ENCODE results near the gene NUDCD2. TPM values are rescaled to one million over a fixed set of nuclear protein-coding genes. Genes with fewer than 3 reads are reported as not detected.
A peak's percentile ranks its signal among the peaks of the same experiment; 100 is the strongest.

Gene NUDCD2
- polyA plus RNA-seq (2012; rRNA removed), result 7.8 and 8.6 TPM in 2 replicates
- 10.5 and 13.4 TPM in 2 replicates for polyA plus RNA-seq (2012; cell fraction: cytosol; rRNA removed)
- 5.4 and 10.4 TPM in 2 replicates for polyA plus RNA-seq (2012; cell fraction: nucleus; rRNA removed)

- no peaks in the 10 kb centered on the region for H3K9me3 ChIP-seq
- H3K4me3 ChIP-seq (ENCODE audit: low read depth in 2 of 2, low read length in 1 of 2), result peak within 1 kb of the TSS; percentile 83 to 90
- H3K9me2 ChIP-seq, result no peaks in the 10 kb centered on the region
- no peaks in the 10 kb centered on the region for H3K27me3 ChIP-seq (ENCODE audit: insufficient read depth)
- WGBS (ENCODE audit: low lambda C conversion rate), result 1% methylated on average over 33 of the region's 59 CpGs
- H3F3A ChIP-seq (replicated peaks; ENCODE audit: insufficient read depth), result peaks cover 41% of the 10 kb centered on the region
- H3K9ac ChIP-seq, result peak within 1 kb of the TSS; percentile 90
- H3K79me2 ChIP-seq (ENCODE audit: insufficient read depth), result peaks cover 57% of the 10 kb centered on the region
- ChIA-PET CTCF (interaction anchor here (0.5 to 2.6 kb wide), 4 partner anchors 12 to 102 kb away, joined by 3 to 7 read pairs (median 6); no protein-coding TSS in a partner anchor), POLR2A (interaction anchor here (0.6 to 2.7 kb wide), 9 partner anchors 9 to 1139 kb away, joined by 3 to 25 read pairs (median 4); partner anchors contain the start of genes CCNG1 and MAT2B)
- H3K4me2 ChIP-seq, result peak within 1 kb of the TSS; percentile 96
- no peaks in the 10 kb centered on the region for H4K20me1 ChIP-seq (ENCODE audit: insufficient read depth)
- peaks cover 12% of the 10 kb centered on the region in 2 experiments; a peak in 3 of 4 replicates for H3K4me1 ChIP-seq (ENCODE audit: control insufficient read depth in 1 of 2, insufficient read depth in 2 of 2, low read depth in 1 of 2, low read length in 1 of 2)
- peak within 1 kb of the TSS; percentile 87 for H2AFZ ChIP-seq (ENCODE audit: low read depth)
- peak; percentile 88 for DNase-seq
- H3K27ac ChIP-seq (ENCODE audit: low read depth in 2 of 2, low read length in 1 of 2), result peak within 1 kb of the TSS; percentile 98 to 99
- no peak for TF ChIP-seq NFIC (IDR thresholded peaks at IDR 0.05; ENCODE audit: borderline replicate concordance)
- TF ChIP-seq EZH2phosphoT487 (IDR thresholded peaks at IDR 0.05; ENCODE audit: borderline replicate concordance, low read depth), result no peak
- peak; percentile 46 for TF ChIP-seq CTCF (IDR thresholded peaks at IDR 0.05)
- TF ChIP-seq FOXM1 (IDR thresholded peaks at IDR 0.05; ENCODE audit: low read depth), result peak; percentile 27; the same call in 1 of the 2 replicates
- no peak for TF ChIP-seq JUND (IDR thresholded peaks at IDR 0.05)
- TF ChIP-seq RFX5 (IDR thresholded peaks at IDR 0.05; ENCODE audit: low read length), result no peak
- TF ChIP-seq TAF1 (IDR thresholded peaks at IDR 0.05; ENCODE audit: borderline replicate concordance, low read depth, low read length), result peak; percentile 53
- no peak for TF ChIP-seq IRF3 (IDR thresholded peaks at IDR 0.05; ENCODE audit: low read depth, low read length)
- peak; percentile 96 for TF ChIP-seq NRF1 (IDR thresholded peaks at IDR 0.05; ENCODE audit: low read depth, low read length)
- no peak for TF ChIP-seq TEAD4 (IDR thresholded peaks at IDR 0.05; ENCODE audit: borderline replicate concordance, insufficient read depth)
- TF ChIP-seq POLR2AphosphoS5 (IDR thresholded peaks at IDR 0.05; ENCODE audit: low read depth, low read length), result peak; percentile 93
- TF ChIP-seq MXI1 (IDR thresholded peaks at IDR 0.05; ENCODE audit: low read depth, low read length), result peak; percentile 84
- TF ChIP-seq USF2 (IDR thresholded peaks at IDR 0.05; ENCODE audit: borderline replicate concordance, low read depth, low read length), result no peak
- TF ChIP-seq PBX3 (IDR thresholded peaks at IDR 0.05), result no peak
- no peak for TF ChIP-seq USF1 (IDR thresholded peaks at IDR 0.05; ENCODE audit: borderline replicate concordance, low read depth)
- no peak for TF ChIP-seq YY1 (IDR thresholded peaks at IDR 0.05; ENCODE audit: low read depth)
- no peak for TF ChIP-seq MEF2A (IDR thresholded peaks at IDR 0.05; ENCODE audit: borderline replicate concordance, low read depth)
- no peak for TF ChIP-seq RXRA (IDR thresholded peaks at IDR 0.05; ENCODE audit: borderline replicate concordance, low read depth)
- TF ChIP-seq GABPA (IDR thresholded peaks at IDR 0.05; ENCODE audit: low read depth), result no peak
- TF ChIP-seq FOXJ3 (CRISPR knock-in tag; IDR thresholded peaks at IDR 0.05), result no peak
- TF ChIP-seq MAX (IDR thresholded peaks at IDR 0.05; ENCODE audit: low read depth), result peak; percentile 86
- TF ChIP-seq RCOR1 (IDR thresholded peaks at IDR 0.05; ENCODE audit: low read length), result no peak
- peak; percentile 60 for TF ChIP-seq CHD2 (IDR thresholded peaks at IDR 0.05; ENCODE audit: low read length, partially characterized antibody)
- TF ChIP-seq ELF1 (IDR thresholded peaks at IDR 0.05), result no peak
- no peak; the same call in 1 of the 2 replicates for TF ChIP-seq RAD21 (IDR thresholded peaks at IDR 0.05; ENCODE audit: low read length)
- H3K36me3 ChIP-seq (replicated peaks in 1 of 2; ENCODE audit: control insufficient read depth in 1 of 2, insufficient read depth in 2 of 2, low read length in 1 of 2), result peaks cover 9 to 17% of the 10 kb centered on the region in 2 experiments
Measured at GRCh38 chr5:163459819-163460561, at the start of gene NUDCD2. NUDCD2 (minus strand) TSS chr5:163460102; CDS start chr5:163460050, 52 bp downstream.
